Brain microvascular endothelial cell (primary cell): ENCODE data around the gene EPHB4.

Experiments used
- DNase-seq: peaks from one replicate; pipeline ENCODE4 v3.0.0-alpha.2; 2020
- H3K27ac ChIP-seq: fragments of 250-450 bp; sonication (Bioruptor Pico); 2 replicates; pipeline ENCODE4 v1.5.1; 2020; ENCODE audit warnings: mild to moderate bottlenecking, moderate library complexity
- H3K27me3 ChIP-seq: fragments of 250-450 bp; sonication (Bioruptor Pico); replicated peaks from 2 replicates; pipeline ENCODE4 v1.5.1; 2020; ENCODE audit warnings: mild to moderate bottlenecking
- H3K36me3 ChIP-seq: fragments of 250-450 bp; sonication (Bioruptor Pico); replicated peaks from 2 replicates; pipeline ENCODE4 v1.5.1; 2020; ENCODE audit warnings: mild to moderate bottlenecking
- H3K4me3 ChIP-seq: 2 replicates; pipeline ENCODE4 v1.5.1; 2011; ENCODE audit warnings: low read depth, mild to moderate bottlenecking, control low read depth, low read length, moderate library complexity
- in situ Hi-C: cut with HindIII; loops from 2 replicates; pipeline ENCODE4 v1.10.0; 2017; ENCODE audit warnings: low sequenced_read_pairs, low pct_ligation_motif_present
- TF ChIP-seq, protein P1 (sequence below): IDR thresholded peaks from 2 replicates; pipeline ENCODE4 v1.5.1; 2011; ENCODE audit warnings: low read depth, mild to moderate bottlenecking, moderate library complexity, low read length, control low read depth, inconsistent platforms; ENCODE audit errors: missing control alignments

The EPHB4 gene

GRCh38 chr7:100840470-100841100, 13.3 kb upstream of the EPHB4 start:
- no peaks in the 10 kb centered on the region for H3K27me3 ChIP-seq
- no peaks in the 10 kb centered on the region for H3K36me3 ChIP-seq
- DNase-seq: no peak
- TF ChIP-seq, protein P1, sequence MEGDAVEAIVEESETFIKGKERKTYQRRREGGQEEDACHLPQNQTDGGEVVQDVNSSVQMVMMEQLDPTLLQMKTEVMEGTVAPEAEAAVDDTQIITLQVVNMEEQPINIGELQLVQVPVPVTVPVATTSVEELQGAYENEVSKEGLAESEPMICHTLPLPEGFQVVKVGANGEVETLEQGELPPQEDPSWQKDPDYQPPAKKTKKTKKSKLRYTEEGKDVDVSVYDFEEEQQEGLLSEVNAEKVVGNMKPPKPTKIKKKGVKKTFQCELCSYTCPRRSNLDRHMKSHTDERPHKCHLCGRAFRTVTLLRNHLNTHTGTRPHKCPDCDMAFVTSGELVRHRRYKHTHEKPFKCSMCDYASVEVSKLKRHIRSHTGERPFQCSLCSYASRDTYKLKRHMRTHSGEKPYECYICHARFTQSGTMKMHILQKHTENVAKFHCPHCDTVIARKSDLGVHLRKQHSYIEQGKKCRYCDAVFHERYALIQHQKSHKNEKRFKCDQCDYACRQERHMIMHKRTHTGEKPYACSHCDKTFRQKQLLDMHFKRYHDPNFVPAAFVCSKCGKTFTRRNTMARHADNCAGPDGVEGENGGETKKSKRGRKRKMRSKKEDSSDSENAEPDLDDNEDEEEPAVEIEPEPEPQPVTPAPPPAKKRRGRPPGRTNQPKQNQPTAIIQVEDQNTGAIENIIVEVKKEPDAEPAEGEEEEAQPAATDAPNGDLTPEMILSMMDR: no peak
- H3K27ac ChIP-seq: no peak overlapping the region
- in situ Hi-C loops: loop anchor here (25.0 kb wide), 1 partner anchor 128 kb away; the partner anchor contains the start of genes EPO and POP7
- no peak overlapping the region for H3K4me3 ChIP-seq

- no peak for DNase-seq
These were observed 12.0 kb upstream of the EPHB4 start for GRCh38 chr7:100839361-100839760.

GRCh38 chr7:100837099-100837836, 9.9 kb upstream of the EPHB4 start:
- H3K4me3 ChIP-seq: peak overlapping the region; percentile 47
- TF ChIP-seq, protein P1: no peak
- in situ Hi-C loops: loop anchor here (25.0 kb wide), 1 partner anchor 125 kb away; the partner anchor contains the start of genes EPO and POP7

More at GRCh38 chr7:100839361-100839760, 12.0 kb upstream of the EPHB4 start:
- TF ChIP-seq, protein P1: no peak
- H3K36me3 ChIP-seq: no peaks in the 10 kb centered on the region
- no peak overlapping the region for H3K4me3 ChIP-seq
- no peak overlapping the region for H3K27ac ChIP-seq
- in situ Hi-C loops: loop anchor here (25.0 kb wide), 1 partner anchor 127 kb away; the partner anchor contains the start of genes EPO and POP7
- H3K27me3 ChIP-seq: no peaks in the 10 kb centered on the region

DNA sequence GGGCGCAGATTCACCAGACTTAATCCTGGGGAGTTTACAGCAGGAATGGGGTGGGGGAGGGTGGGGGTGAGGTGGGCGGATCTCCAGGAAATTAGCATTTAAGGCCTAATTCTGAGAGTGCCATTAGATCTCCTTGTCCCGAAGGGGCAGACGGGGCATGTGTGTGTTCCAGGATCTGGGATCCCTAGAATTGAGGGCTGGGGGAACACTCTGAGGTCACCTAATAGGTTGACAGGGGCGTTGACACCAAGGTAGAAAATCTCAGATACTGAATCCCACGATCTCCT, 9.4 kb upstream of the EPHB4 start:
- no peak overlapping the region for H3K4me3 ChIP-seq
- no peaks in the 10 kb centered on the region for H3K36me3 ChIP-seq
- no peaks in the 10 kb centered on the region for H3K27me3 ChIP-seq
- H3K27ac ChIP-seq: no peak overlapping the region
- TF ChIP-seq, protein P1: no peak
- in situ Hi-C loops: loop anchor here (25.0 kb wide), 1 partner anchor 124 kb away; the partner anchor contains the start of genes EPO and POP7
- DNase-seq: no peak

More at GRCh38 chr7:100837099-100837836, 9.9 kb upstream of the EPHB4 start:
- no peaks in the 10 kb centered on the region for H3K36me3 ChIP-seq
- DNase-seq: peak; percentile 88
- peak overlapping the region; percentile 47 for H3K27ac ChIP-seq
- no peaks in the 10 kb centered on the region for H3K27me3 ChIP-seq

DNA sequence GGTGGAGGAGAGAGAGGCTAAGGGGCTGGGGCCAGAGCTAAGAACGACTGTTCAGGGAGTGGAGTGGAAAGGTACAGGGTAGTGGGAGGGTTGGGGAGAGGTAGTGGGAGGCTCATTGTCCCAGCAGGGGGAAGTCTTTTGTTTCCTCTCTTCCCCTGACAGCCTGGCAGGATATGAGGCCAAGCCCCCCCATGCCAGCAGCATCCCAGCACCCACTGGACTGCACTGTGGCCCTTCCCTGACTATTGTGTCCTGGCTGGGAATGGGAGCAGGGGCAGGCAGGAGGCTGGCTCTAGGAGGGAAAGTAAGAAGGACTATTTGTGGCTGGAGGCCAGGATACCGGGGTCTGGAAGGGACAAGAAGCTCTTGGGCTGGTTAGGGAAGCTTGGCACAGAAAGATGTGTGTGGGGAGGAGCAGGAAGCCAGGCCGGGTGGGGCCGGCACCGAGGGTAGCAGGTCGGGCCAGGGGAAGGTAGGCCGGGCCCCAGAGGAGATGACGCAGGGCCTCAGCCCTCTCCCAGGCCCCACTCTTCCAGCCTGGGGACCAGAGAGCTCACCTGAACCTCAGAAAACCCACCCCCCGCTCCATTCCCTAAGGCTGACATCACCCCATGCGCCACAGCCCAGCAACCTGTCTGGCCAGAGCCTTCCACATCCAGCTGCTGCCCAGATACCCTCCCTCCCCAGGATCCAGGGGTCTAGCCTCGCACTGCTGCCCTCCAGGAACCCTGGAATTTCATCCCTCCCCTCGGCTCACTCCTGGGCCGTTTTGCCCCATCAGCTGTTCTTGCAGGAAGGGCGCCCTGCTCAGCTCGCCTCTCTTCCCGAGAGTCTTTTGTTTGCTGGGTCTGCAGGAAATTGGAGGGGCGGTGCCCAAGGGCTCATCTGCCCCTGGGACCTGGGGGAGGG, 8.8 kb upstream of the EPHB4 start:
- DNase-seq: no peak
- Histone ChIP-seq H3K4me3 (no peak overlapping the region), H3K27ac (no peak overlapping the region), H3K27me3 (no peaks in the 10 kb centered on the region), H3K36me3 (no peaks in the 10 kb centered on the region)
- in situ Hi-C loops: loop anchor here (25.0 kb wide), 1 partner anchor 124 kb away; the partner anchor contains the start of genes EPO and POP7
- TF ChIP-seq, protein P1: no peak
